ENCODE data around the gene COL7A1. TPM values are rescaled to one million over a fixed set of nuclear protein-coding genes. Genes with fewer than 3 reads are reported as not detected.
A peak's percentile ranks its signal among the peaks of the same experiment; 100 is the strongest.

The COL7A1 gene
- total and polyA plus RNA-seq, 2 of the 13 experiments (the other 11 are each of a cell fraction or from before 2014, with no cell fraction given), result 2.7 to 11.7 TPM

DNA sequence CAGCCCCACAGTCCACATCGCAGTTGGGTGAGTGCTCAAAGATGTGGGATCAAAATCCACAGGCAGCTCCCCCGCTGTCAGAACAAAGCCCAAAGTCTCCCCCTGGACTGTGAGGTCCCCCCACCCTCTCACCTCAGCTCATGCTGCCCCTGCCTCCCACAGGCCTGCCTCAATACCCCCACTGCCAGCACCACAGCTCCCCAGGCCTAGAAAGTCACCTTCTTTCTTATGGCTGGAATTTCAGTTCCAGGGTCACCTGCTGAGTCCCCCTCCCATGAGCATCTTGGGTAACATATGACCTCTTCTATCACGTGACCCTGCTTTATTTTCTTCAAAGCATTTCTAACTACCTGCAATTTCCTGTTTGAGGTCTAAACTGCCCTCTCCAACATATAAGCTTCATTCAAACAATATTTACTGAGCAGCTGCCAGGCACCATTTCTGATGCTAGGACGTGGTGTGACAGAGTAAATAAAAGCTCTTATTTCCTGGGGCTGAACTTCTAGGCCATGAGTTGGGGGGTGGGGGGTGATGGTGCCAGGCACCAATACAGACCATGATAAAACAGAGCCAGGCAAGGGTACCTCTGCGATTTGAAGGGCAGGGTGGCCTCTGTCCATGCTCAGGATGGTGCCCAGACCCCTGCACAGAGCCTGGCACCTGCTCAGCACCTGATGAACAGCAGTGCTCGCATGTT, 28.9 kb upstream of the COL7A1 start (continued):
- TF ChIP-seq, protein P1, sequence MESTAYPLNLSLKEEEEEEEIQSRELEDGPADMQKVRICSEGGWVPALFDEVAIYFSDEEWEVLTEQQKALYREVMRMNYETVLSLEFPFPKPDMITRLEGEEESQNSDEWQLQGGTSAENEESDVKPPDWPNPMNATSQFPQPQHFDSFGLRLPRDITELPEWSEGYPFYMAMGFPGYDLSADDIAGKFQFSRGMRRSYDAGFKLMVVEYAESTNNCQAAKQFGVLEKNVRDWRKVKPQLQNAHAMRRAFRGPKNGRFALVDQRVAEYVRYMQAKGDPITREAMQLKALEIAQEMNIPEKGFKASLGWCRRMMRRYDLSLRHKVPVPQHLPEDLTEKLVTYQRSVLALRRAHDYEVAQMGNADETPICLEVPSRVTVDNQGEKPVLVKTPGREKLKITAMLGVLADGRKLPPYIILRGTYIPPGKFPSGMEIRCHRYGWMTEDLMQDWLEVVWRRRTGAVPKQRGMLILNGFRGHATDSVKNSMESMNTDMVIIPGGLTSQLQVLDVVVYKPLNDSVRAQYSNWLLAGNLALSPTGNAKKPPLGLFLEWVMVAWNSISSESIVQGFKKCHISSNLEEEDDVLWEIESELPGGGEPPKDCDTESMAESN (CRISPR knock-in tag; conservative IDR thresholded peaks at IDR 0.05), result no peak
- TF ChIP-seq EP300 (IDR thresholded peaks at IDR 0.05; ENCODE audit: low read depth in 2 of 2, low read length in 2 of 2), result peak in 1 of 2 experiments; percentile 81; a peak in 2 of 4 replicates
- TF ChIP-seq EP300 (CRISPR knock-in tag; IDR thresholded peaks at IDR 0.05; ENCODE audit: borderline replicate concordance), result peak; percentile 67; the same call in 1 of the 2 replicates
- TF ChIP-seq ZNF430 (CRISPR knock-in tag; IDR thresholded peaks at IDR 0.05), result no peak
- TF ChIP-seq ZFP36L2 (CRISPR knock-in tag; IDR thresholded peaks at IDR 0.05), result no peak
- TF ChIP-seq, protein P2, sequence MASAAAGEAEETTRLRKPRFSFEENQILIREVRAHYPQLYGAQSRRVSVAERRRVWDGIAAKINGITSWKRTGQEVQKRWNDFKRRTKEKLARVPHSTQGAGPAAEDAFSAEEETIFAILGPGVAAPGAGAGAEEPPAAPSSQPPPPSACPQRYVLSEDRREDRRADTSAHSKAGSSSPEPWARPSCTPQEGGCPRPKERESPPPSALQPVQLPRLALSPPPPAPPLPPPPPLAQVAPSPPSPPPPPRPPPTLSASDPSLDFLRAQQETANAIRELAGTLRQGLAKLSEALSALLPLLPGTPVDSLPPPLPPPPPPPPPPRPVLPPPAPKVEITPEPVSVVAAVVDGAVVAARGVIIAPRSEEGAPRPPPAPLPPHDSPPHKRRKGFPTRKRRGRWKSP (CRISPR knock-in tag; IDR thresholded peaks at IDR 0.05), result no peak; the same call in 1 of the 2 replicates
- no peak for TF ChIP-seq ZNF558 (CRISPR knock-in tag; IDR thresholded peaks at IDR 0.05; ENCODE audit: borderline replicate concordance)
- no peak for TF ChIP-seq PRPF4 (IDR thresholded peaks at IDR 0.05; ENCODE audit: low read depth, low read length, poor library complexity, severe bottlenecking)
- TF ChIP-seq, protein P3, sequence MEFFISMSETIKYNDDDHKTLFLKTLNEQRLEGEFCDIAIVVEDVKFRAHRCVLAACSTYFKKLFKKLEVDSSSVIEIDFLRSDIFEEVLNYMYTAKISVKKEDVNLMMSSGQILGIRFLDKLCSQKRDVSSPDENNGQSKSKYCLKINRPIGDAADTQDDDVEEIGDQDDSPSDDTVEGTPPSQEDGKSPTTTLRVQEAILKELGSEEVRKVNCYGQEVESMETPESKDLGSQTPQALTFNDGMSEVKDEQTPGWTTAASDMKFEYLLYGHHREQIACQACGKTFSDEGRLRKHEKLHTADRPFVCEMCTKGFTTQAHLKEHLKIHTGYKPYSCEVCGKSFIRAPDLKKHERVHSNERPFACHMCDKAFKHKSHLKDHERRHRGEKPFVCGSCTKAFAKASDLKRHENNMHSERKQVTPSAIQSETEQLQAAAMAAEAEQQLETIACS (CRISPR knock-in tag; IDR thresholded peaks at IDR 0.05), result no peak
- TF ChIP-seq NBN (conservative IDR thresholded peaks at IDR 0.05), result no peak
- peak; percentile 38 for TF ChIP-seq MEIS1 (CRISPR knock-in tag; IDR thresholded peaks at IDR 0.05; ENCODE audit: borderline replicate concordance)
- TF ChIP-seq ZNF790 (CRISPR knock-in tag; IDR thresholded peaks at IDR 0.05; ENCODE audit: borderline replicate concordance), result no peak
- TF ChIP-seq ZFP36L1 (CRISPR knock-in tag; IDR thresholded peaks at IDR 0.05), result no peak
- TF ChIP-seq ZNF337 (CRISPR knock-in tag; IDR thresholded peaks at IDR 0.05; ENCODE audit: borderline replicate concordance, low read depth), result no peak
- TF ChIP-seq, protein P4, sequence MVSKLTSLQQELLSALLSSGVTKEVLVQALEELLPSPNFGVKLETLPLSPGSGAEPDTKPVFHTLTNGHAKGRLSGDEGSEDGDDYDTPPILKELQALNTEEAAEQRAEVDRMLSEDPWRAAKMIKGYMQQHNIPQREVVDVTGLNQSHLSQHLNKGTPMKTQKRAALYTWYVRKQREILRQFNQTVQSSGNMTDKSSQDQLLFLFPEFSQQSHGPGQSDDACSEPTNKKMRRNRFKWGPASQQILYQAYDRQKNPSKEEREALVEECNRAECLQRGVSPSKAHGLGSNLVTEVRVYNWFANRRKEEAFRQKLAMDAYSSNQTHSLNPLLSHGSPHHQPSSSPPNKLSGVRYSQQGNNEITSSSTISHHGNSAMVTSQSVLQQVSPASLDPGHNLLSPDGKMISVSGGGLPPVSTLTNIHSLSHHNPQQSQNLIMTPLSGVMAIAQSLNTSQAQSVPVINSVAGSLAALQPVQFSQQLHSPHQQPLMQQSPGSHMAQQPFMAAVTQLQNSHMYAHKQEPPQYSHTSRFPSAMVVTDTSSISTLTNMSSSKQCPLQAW (CRISPR knock-in tag; IDR thresholded peaks at IDR 0.05), result peak; percentile 48; the same call in 1 of the 2 replicates
- TF ChIP-seq NR2F1 (CRISPR knock-in tag; IDR thresholded peaks at IDR 0.05), result peak in 1 of 2 experiments; percentile 74; a peak in 2 of 4 replicates
- peak; percentile 44; the same call in 1 of the 2 replicates for TF ChIP-seq ZNF317 (CRISPR knock-in tag; IDR thresholded peaks at IDR 0.05)
- TF ChIP-seq RARG (CRISPR knock-in tag; IDR thresholded peaks at IDR 0.05; ENCODE audit: low read depth), result 0 out of 2 replicates have a peak, but pooled peaks have one; percentile 65
- peak; percentile 33; the same call in 1 of the 2 replicates for TF ChIP-seq FOXA1 (IDR thresholded peaks at IDR 0.05)
- TF ChIP-seq FOXA1 (CRISPR knock-in tag; IDR thresholded peaks at IDR 0.05), result peak; percentile 68
- TF ChIP-seq, protein P5, sequence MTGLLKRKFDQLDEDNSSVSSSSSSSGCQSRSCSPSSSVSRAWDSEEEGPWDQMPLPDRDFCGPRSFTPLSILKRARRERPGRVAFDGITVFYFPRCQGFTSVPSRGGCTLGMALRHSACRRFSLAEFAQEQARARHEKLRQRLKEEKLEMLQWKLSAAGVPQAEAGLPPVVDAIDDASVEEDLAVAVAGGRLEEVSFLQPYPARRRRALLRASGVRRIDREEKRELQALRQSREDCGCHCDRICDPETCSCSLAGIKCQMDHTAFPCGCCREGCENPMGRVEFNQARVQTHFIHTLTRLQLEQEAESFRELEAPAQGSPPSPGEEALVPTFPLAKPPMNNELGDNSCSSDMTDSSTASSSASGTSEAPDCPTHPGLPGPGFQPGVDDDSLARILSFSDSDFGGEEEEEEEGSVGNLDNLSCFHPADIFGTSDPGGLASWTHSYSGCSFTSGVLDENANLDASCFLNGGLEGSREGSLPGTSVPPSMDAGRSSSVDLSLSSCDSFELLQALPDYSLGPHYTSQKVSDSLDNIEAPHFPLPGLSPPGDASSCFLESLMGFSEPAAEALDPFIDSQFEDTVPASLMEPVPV (CRISPR knock-in tag; IDR thresholded peaks at IDR 0.05), result no peak
- TF ChIP-seq ZSCAN9 (CRISPR knock-in tag; IDR thresholded peaks at IDR 0.05; ENCODE audit: borderline replicate concordance), result no peak
- TF ChIP-seq TCF7 (IDR thresholded peaks at IDR 0.05; ENCODE audit: low read depth), result peak; percentile 82

Data from HepG2 (cell line).